ENCODE data around the gene PCBP4. TPM values are rescaled to one million over a fixed set of nuclear protein-coding genes. Genes with fewer than 3 reads are reported as not detected.
A peak's percentile ranks its signal among the peaks of the same experiment; 100 is the strongest.

The PCBP4 gene
- total and polyA plus RNA-seq, 7 donors, result 15.6 to 292 (median 256) TPM

GRCh38 chr3:51966486-51966885, 768 bp downstream of the PCBP4 start:
- TF ChIP-seq POLR2A (IDR thresholded peaks at IDR 0.05), result no peak
- TF ChIP-seq EP300 (IDR thresholded peaks at IDR 0.05), result no peak
- TF ChIP-seq, protein P1, sequence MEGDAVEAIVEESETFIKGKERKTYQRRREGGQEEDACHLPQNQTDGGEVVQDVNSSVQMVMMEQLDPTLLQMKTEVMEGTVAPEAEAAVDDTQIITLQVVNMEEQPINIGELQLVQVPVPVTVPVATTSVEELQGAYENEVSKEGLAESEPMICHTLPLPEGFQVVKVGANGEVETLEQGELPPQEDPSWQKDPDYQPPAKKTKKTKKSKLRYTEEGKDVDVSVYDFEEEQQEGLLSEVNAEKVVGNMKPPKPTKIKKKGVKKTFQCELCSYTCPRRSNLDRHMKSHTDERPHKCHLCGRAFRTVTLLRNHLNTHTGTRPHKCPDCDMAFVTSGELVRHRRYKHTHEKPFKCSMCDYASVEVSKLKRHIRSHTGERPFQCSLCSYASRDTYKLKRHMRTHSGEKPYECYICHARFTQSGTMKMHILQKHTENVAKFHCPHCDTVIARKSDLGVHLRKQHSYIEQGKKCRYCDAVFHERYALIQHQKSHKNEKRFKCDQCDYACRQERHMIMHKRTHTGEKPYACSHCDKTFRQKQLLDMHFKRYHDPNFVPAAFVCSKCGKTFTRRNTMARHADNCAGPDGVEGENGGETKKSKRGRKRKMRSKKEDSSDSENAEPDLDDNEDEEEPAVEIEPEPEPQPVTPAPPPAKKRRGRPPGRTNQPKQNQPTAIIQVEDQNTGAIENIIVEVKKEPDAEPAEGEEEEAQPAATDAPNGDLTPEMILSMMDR (IDR thresholded peaks at IDR 0.05), result no peak
- TF ChIP-seq POLR2AphosphoS5 (IDR thresholded peaks at IDR 0.05), result no peak
- Histone ChIP-seq H3K27ac (peak overlapping the region; percentile 92 to 99 (median 94)), H3K4me1 (peaks cover 0 to 56% (median 42%) of the 10 kb centered on the region in 4 donors), H3K9me3 (no peaks in the 10 kb centered on the region), H3K27me3 (no peaks in the 10 kb centered on the region), H3K36me3 (no peaks in the 10 kb centered on the region), H3K4me3 (peak overlapping the region; percentile 46 to 95 (median 80))
- DNase-seq, result no peak
- intact Hi-C loops (cut with DNase I), result loop anchor here (10.0 kb wide), 1 partner anchor 572 kb away; the partner anchor contains the start of gene RBM15B
- WGBS, 2 donors, result 73 to 74% methylated on average over 5 of the region's 5 CpGs

- intact Hi-C loops (cut with DNase I), result loop anchor here (10.0 kb wide), 1 partner anchor 571 kb away; the partner anchor contains the start of gene RBM15B
- Histone ChIP-seq H3K36me3 (peaks cover 0 to 2% (median 0%) of the 10 kb centered on the region in 4 donors), H3K4me1 (peaks cover 0 to 56% (median 42%) of the 10 kb centered on the region in 4 donors), H3K4me3 (peak overlapping the region in 3 of 4 donors; percentile 74 to 95 (median 87)), H3K9me3 (no peaks in the 10 kb centered on the region), H3K27me3 (no peaks in the 10 kb centered on the region), H3K27ac (peak overlapping the region; percentile 92 to 99 (median 94))
- TF ChIP-seq POLR2A (IDR thresholded peaks at IDR 0.05) (no peak), POLR2AphosphoS5 (IDR thresholded peaks at IDR 0.05) (no peak), EP300 (IDR thresholded peaks at IDR 0.05) (no peak)
- TF ChIP-seq, protein P1 (IDR thresholded peaks at IDR 0.05), result no peak
- no peak for DNase-seq
- WGBS, 2 donors, result 80 to 92% methylated on average over 2 of the region's 2 CpGs
Observed at GRCh38 chr3:51966016-51966415, 1.2 kb downstream of the PCBP4 start.

- TF ChIP-seq EP300 (IDR thresholded peaks at IDR 0.05), result no peak
- TF ChIP-seq POLR2A (IDR thresholded peaks at IDR 0.05), result no peak
- TF ChIP-seq, protein P1 (IDR thresholded peaks at IDR 0.05), result no peak
- no peak for TF ChIP-seq POLR2AphosphoS5 (IDR thresholded peaks at IDR 0.05)
- peak overlapping the region in 1 of 4 donors; percentile 31 for H3K27ac ChIP-seq
- H3K9me3 ChIP-seq, result no peaks in the 10 kb centered on the region
- no peak overlapping the region for H3K4me3 ChIP-seq
- H3K4me1 ChIP-seq, result peaks cover 0 to 56% (median 42%) of the 10 kb centered on the region in 4 donors
- H3K36me3 ChIP-seq, result peaks cover 0 to 14% (median 7%) of the 10 kb centered on the region in 4 donors
- intact Hi-C loops (cut with DNase I), result loop anchor here (10.0 kb wide), 1 partner anchor 570 kb away; the partner anchor contains the start of gene RBM15B
- no peak for DNase-seq
- WGBS, 2 donors, result 73 to 74% methylated on average over 4 of the region's 4 CpGs
- no peaks in the 10 kb centered on the region for H3K27me3 ChIP-seq
Observed at GRCh38 chr3:51964521-51964920, 2.7 kb downstream of the PCBP4 start.

GRCh38 chr3:51963951-51964451, 3.3 kb downstream of the PCBP4 start:
- Histone ChIP-seq H3K27me3 (no peaks in the 10 kb centered on the region), H3K36me3 (peaks cover 0 to 19% (median 7%) of the 10 kb centered on the region in 4 donors), H3K4me1 (peaks cover 0 to 54% (median 42%) of the 10 kb centered on the region in 4 donors), H3K9me3 (no peaks in the 10 kb centered on the region), H3K4me3 (no peak overlapping the region), H3K27ac (peak overlapping the region in 3 of 4 donors; percentile 12 to 37 (median 31))
- intact Hi-C loops (cut with DNase I), result loop anchor here (10.0 kb wide), 1 partner anchor 569 kb away; the partner anchor contains the start of gene RBM15B
- TF ChIP-seq POLR2AphosphoS5 (IDR thresholded peaks at IDR 0.05), result no peak
- DNase-seq, result no peak
- 81 to 84% methylated on average over 12 of the region's 12 CpGs for WGBS, 2 donors

GRCh38 chr3:51962854-51963530, 4.3 kb downstream of the PCBP4 start:
- 82 to 88% methylated on average over 6 of the region's 6 CpGs for WGBS, 2 donors
- intact Hi-C loops (cut with DNase I), result loop anchor here (10.0 kb wide), 1 partner anchor 568 kb away; the partner anchor contains the start of gene RBM15B
- no peaks in the 10 kb centered on the region for H3K27me3 ChIP-seq
- H3K36me3 ChIP-seq, result peaks cover 0 to 29% (median 7%) of the 10 kb centered on the region in 4 donors
- no peak overlapping the region for H3K4me3 ChIP-seq
- H3K4me1 ChIP-seq, result peaks cover 0 to 44% (median 35%) of the 10 kb centered on the region in 4 donors
- H3K27ac ChIP-seq, result peak overlapping the region in 2 of 4 donors; percentile 37 to 43
- no peaks in the 10 kb centered on the region for H3K9me3 ChIP-seq
- no peak for DNase-seq
- TF ChIP-seq, protein P1 (IDR thresholded peaks at IDR 0.05), result no peak
- peak in 1 of 4 donors; percentile 11 for TF ChIP-seq POLR2AphosphoS5 (IDR thresholded peaks at IDR 0.05)
- no peak for TF ChIP-seq EP300 (IDR thresholded peaks at IDR 0.05)
